Activated gamma-delta T cell treated with Interleukin-2 at 50 U/mL for 16 hours (primary cell): ENCODE measurements around the gene GHRH.

Experiments
- DNase-seq: peaks from one replicate; pipeline ENCODE4 v3.0.0-alpha.2; 2020

GHRH gene

GRCh38 chr20:37261714-37262113, at the start of gene GHRH:
GHRH (minus strand) TSS chr20:37261814; CDS start chr20:37256889, 4,925 bp downstream.
- no peak for DNase-seq

GRCh38 chr20:37310951-37311350, 49.3 kb upstream of the GHRH start:
- DNase-seq, result no peak

- no peak for DNase-seq
These were observed 48.4 kb upstream of the GHRH start for GRCh38 chr20:37309936-37310590.

- no peak for DNase-seq
These were observed 47.7 kb upstream of the GHRH start for GRCh38 chr20:37309290-37309689.

- DNase-seq, result no peak
These were observed 46.8 kb upstream of the GHRH start for GRCh38 chr20:37308086-37309050.

- no peak for DNase-seq
These were observed 44.2 kb upstream of the GHRH start for GRCh38 chr20:37305839-37306238.

GRCh38 chr20:37305079-37305478, 43.5 kb upstream of the GHRH start:
- DNase-seq, result no peak

GRCh38 chr20:37303637-37304036, 42.0 kb upstream of the GHRH start:
- no peak for DNase-seq

- no peak for DNase-seq
These were observed 41.4 kb upstream of the GHRH start for GRCh38 chr20:37302981-37303380.

GRCh38 chr20:37301558-37301957, 39.9 kb upstream of the GHRH start:
- no peak for DNase-seq

- DNase-seq, result no peak
These were observed 39.5 kb upstream of the GHRH start for GRCh38 chr20:37301120-37301519.

- DNase-seq, result no peak
These were observed 38.3 kb upstream of the GHRH start for GRCh38 chr20:37299718-37300528.

- DNase-seq, result no peak
These were observed 36.8 kb upstream of the GHRH start for GRCh38 chr20:37298190-37298939.

- DNase-seq, result no peak
These were observed 35.6 kb upstream of the GHRH start for GRCh38 chr20:37297066-37297736.

- DNase-seq, result no peak
These were observed 34.8 kb upstream of the GHRH start for GRCh38 chr20:37296371-37296770.

GRCh38 chr20:37295595-37295994, 34.0 kb upstream of the GHRH start:
- DNase-seq, result no peak

- no peak for DNase-seq
These were observed 33.4 kb upstream of the GHRH start for GRCh38 chr20:37295001-37295400.

- DNase-seq, result no peak
These were observed 32.8 kb upstream of the GHRH start for GRCh38 chr20:37294262-37294981.

- no peak for DNase-seq
These were observed 31.8 kb upstream of the GHRH start for GRCh38 chr20:37293301-37293943.

GRCh38 chr20:37291724-37292126, 30.1 kb upstream of the GHRH start:
- DNase-seq, result no peak
